CD4-positive, alpha-beta T cell treated with Interleukin-6 for 4 hours (primary cell): Measurements from ENCODE around the gene NDUFB4.

Experiments used
- DNase-seq: peaks from one replicate; pipeline ENCODE4 v3.0.0-alpha.2; 2020; ENCODE audit warnings: mixed read lengths

Gene NDUFB4

DNA sequence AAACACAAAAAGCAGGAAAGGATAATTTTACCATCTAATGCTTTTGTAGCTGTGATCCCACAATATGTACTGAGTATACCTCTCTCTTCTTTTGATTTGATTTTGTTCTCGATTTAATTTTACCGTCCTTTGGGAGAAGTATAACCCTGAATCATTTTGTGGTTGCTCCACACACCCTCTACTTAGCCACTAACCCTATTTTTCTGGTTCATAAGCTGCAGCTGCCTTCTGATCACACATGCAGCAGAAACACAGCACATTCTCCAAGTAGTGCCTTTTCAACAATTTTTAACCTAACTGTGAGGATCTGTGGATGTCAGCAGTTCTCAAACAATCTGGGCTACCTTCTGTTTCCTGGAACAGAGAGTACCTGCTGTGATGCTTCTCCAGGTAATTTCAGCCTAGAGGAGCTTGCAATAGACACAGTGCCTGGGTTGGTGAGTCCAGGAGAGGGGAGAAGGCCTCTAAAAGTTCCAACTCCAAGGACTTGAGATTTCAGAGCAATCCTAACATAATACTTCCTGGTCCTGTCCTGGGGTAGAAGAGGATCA is 45.6 kb downstream of the NDUFB4 start:
- DNase-seq, result no peak

DNA sequence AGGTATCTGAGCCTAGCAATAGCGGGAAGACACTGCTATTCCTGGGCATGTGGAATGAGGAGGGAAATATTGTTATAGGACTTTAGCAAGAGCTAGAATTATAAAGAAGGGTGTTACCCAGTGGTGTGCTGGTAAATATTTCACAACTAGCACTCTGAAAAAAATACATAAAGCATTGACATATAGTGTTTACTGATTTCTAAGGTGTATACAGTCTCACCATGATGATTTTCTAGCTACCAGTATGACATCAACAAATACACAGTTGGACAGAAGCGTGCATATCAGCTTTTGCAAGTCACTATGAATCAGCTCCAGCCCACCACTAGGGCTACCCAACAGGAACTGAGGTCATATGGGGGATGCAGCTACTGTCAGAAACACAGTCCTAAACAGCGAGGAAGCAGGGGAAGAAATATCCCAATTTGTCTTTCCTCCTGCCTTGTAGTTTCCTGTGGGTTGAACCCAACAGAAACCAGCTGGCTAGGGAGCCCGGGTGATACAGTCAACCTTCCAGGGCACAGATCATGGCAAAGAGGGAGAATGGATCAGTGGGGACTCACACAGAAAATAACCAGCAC is 46.3 kb downstream of the NDUFB4 start:
- DNase-seq, result no peak

DNA sequence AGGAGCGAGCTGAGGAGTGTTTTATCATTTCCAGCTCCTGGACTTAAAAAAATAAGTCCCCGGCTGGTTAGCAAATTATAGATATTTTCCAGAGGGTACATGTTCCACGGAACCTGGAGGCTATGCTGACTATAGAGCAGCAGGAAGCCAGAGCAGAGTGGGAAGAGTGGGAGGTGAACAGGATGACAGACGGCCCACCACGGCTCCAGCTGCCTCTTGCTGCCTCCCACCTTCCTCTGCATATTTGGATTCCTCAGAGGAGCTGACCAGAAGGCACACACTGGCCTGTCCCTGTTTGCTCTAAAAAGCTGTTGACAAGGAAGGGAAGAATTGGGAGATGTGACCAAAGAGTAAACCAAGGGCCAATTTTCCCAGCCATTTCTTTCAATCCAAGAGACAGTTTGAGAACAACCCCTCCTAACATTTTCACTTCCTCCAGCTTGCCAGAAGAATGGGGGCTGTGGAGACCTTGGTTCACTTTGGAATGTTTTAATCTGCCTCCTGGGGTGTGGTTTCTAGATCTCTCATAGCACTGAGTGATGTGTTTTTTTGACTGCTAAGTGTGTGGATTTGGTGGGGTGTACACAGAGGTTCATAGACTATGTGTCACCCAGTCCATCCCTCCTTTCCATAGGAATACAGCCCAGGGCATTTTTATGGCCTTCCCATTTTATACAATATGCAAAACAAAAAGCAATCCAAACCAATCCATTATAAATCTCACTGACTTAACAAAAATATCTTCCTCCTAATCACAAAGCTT is 49.1 kb downstream of the NDUFB4 start:
- no peak for DNase-seq

DNA sequence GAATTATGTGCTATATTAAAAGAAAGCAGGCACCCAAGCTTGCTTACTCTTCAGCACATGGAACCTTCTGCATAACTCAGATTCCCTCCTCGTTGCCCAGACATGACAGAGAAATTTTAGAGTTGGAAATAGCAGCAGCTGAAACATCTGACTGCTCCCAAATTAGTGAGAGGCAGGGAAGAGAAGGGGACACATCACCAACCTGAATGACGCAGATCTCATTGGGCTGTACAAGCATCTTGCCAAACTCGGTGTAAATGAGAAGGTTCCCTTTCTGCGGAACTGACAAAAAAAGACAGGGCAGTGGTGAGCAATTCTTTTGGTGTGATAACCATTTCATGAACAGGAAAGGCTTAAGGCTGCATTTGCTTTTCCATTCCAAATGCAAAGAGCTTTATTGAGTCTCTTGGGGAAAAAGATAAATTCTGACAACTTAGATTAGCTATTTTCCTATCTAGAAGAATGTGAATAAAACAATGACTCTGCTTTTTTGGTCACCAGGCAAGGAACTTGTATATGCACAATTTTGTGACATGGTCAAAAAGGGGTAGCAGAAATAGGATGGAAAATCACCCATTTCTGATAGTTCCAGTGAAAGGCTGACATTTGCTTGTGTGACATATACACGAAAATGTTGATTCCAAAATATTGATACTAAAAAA is 50.8 kb downstream of the NDUFB4 start:
- no peak for DNase-seq

DNA sequence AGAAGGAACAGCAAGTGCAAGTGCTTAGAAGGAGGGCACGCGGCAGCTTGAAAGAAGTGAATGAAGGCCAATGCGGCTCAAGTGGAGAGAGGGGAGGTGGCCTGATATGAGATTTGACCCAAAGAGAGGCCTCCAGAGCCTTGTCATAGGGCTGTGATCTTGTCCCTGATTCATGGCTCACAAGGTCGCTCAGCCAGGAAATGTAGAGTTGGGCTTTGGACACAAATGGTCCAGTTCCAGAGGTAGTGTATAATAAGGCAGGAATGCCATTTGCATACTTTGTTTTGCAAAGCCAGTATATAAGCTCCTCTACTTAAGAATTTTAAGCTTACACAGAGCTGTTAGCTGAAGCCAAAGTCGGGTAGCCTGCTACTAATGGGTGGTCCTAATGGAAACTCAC is 52.2 kb downstream of the NDUFB4 start:
- DNase-seq, result no peak

DNA sequence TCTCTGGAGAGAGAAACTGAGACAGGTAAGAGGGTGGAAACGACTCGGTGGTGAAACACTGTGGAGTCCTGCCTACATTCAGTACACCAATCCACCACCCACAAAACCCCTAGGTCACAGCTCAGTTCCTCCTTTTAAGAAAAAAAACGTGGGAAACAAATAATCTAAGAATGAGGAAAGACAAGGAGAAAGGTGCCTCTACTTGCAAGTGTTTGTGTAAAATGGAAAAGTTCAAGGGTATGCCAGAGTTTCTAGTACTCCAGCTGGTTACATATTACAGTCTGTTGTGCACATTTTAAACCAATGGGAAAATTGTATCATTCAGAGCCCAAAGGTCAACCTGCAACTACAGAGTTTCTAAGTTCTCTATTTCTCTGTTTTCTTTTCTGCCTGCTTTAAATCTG is 53.7 kb downstream of the NDUFB4 start:
- no peak for DNase-seq

DNA sequence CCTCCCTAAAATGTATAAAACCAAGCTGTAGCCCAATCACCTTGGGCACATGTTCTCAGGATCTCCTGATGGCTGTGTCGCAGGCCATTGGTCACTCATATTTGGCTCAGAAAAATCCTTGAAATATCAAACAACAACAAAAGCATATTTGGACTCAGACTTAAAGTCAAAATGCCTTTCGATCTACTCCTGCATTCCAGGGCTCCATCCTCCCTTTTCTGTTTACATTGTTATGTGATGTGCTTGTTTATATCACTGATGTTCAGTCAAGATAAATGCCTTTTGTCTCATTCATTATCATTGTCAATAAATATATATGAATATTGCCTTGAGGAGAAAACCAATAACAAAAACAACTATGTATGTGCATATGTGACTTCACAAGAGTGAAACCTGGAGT is 54.2 kb downstream of the NDUFB4 start:
- no peak for DNase-seq
